ENCODE data around the gene SRSF9. TPM values are rescaled to one million over a fixed set of nuclear protein-coding genes. Genes with fewer than 3 reads are reported as not detected.
A peak's percentile ranks its signal among the peaks of the same experiment; 100 is the strongest.

SRSF9 gene
- total and polyA plus RNA-seq, 2 donors (not counting 1 experiment from before 2014, with no cell fraction given), result 96.3 to 157 TPM

- DNase-seq (no peak), ATAC-seq (ENCODE audit: low read depth) (no peak)
- Mint-ChIP-seq H3K27me3 (no peaks in the 10 kb centered on the region), H3K9me3 (ENCODE audit: insufficient read depth) (no peaks in the 10 kb centered on the region), H3K27ac (peak overlapping the region; percentile 88), H3K4me3 (peak overlapping the region; percentile 91), H3K4me1 (peaks cover 32% of the 10 kb centered on the region)
- Histone ChIP-seq H3K4me3 (ENCODE audit: control extremely low read depth in 1 of 5, extremely low read depth in 1 of 5, insufficient read depth in 1 of 5, low read depth in 2 of 5, low read length in 4 of 5) (peak overlapping the region; percentile 38 to 75 (median 69)), H3K9me3 (ENCODE audit: control extremely low read depth in 1 of 3, control insufficient read depth in 2 of 3, insufficient read depth in 1 of 3, low read length in 2 of 3) (no peaks in the 10 kb centered on the region), H3K4me1 (ENCODE audit: control insufficient read depth in 2 of 2, insufficient read depth in 2 of 2, low read length in 2 of 2) (peaks cover 20% of the 10 kb centered on the region in 2 donors), H4K20me1 (ENCODE audit: control insufficient read depth, insufficient read depth, low read length, poor library complexity, severe bottlenecking) (peaks cover 36% of the 10 kb centered on the region), H3K9ac (ENCODE audit: low read length) (peak overlapping the region; percentile 74), H3K36me3 (replicated peaks in 1 of 2; ENCODE audit: control extremely low read depth in 1 of 2, control insufficient read depth in 1 of 2, extremely low read depth in 1 of 2, insufficient read depth in 2 of 2, low read length in 1 of 2) (peaks cover 3 to 13% of the 10 kb centered on the region in 2 experiments), H3K4me2 (replicated peaks; ENCODE audit: low read depth, low read length, poor library complexity, severe bottlenecking) (peak overlapping the region; percentile 93), H2AFZ (ENCODE audit: insufficient read depth, low read depth, low read length, poor library complexity, severe bottlenecking) (peak overlapping the region; percentile 99), H3K79me2 (ENCODE audit: control insufficient read depth, insufficient read depth, low read length) (peaks cover 57% of the 10 kb centered on the region), H3K27me3 (replicated peaks in 1 of 4; ENCODE audit: control extremely low read depth in 1 of 4, control insufficient read depth in 3 of 4, insufficient read depth in 4 of 4, low read length in 3 of 4) (no peaks in the 10 kb centered on the region), H3K27ac (ENCODE audit: low read length in 2 of 2) (peak overlapping the region; percentile 22 to 94)
- intact Hi-C loops (cut with micrococcal nuclease), result no loop called here
- 67% methylated on average over 19 of the region's 26 CpGs for whole genome bisulfite sequencing (ENCODE audit: insufficient coverage)
- ChIA-PET POLR2A (interaction anchor here (0.7 to 2.1 kb wide), 4 partner anchors 9 to 179 kb away, joined by 7 to 26 read pairs (median 10); partner anchors contain the start of genes DYNLL1, RNU4-2 and SIRT4), CTCF (interaction anchor here (1.0 kb wide), 4 partner anchors 22 to 168 kb away, joined by 3 to 8 read pairs (median 3); partner anchors contain the start of genes DYNLL1 and SIRT4)
- TF ChIP-seq EZH2 (IDR thresholded peaks at IDR 0.05; ENCODE audit: borderline replicate concordance, insufficient read depth, low read depth, low read length, poor library complexity, severe bottlenecking), result no peak
- no peak for TF ChIP-seq CTCF (IDR thresholded peaks at IDR 0.05)
Measured at GRCh38 chr12:120470150-120470784, 719 bp upstream of the SRSF9 start.
